NCI-H226 (cell line): ENCODE measurements around the gene LASP1NB.

Experiments
- DNase-seq: peaks from one replicate; pipeline ENCODE4 v3.0.0-alpha.2; 2015

The LASP1NB gene

GRCh38 chr17:38970128-38970527 is 44.7 kb downstream of the LASP1NB start:
- DNase-seq = no peak

DNA sequence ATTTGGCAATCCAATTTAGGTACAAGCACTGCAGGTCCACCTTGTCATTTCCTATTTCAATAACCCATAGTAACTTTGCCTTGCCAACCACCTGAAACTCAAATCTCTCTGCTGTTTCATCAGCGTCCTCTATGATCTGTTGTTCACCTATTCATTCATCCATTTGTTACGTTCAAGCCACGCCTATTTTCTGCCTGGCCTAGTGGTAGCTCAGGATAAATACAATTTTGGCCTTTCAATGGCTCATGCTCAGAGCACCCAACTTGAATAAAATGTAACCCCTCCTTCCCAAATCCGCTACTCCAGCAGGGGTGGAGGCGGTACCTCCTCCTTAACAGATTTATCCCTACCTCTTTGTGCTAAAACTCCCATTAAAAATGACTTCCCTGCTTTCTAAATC is 45.4 kb downstream of the LASP1NB start:
- DNase-seq = no peak

DNA sequence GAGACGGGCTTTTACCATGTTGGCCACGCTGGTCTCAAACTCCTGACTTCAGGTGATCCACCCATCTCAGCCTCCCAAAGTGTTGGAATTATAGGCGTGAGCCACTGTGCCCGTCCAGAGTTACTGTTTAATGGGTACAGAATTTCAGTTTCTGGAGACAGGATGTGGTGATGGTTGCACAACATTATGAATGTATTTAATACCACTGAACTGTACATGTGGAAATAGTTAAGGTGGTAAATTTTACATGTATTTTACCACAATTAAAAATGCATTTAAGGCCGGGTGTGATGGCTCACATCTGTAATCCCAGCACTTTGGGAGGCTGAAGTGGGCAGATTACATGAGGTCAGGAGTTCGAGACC is 50.8 kb downstream of the LASP1NB start:
- DNase-seq = peak; percentile 54

DNA sequence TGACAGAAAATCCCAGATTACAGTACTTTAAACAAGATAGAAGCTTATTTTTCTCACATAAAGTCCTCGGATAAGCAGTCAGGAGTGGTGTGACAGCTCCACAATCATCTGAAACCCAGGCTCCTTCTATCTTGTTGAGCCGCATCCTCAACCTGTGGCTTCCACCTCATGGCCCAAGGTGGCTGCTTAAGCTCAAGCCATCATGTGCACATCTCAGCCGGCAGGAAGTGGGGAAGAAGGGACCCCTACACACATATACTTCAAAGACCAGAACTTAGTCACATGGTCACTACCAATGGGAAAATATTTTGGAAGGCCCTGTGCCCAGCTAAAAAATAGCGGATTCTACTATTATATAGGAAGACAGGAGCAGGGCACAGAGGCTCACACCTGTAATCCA is 52.8 kb downstream of the LASP1NB start:
- DNase-seq = no peak
